Loucy (cell line): Measurements from ENCODE around the gene PTGIS.

Experiments used
- H2AFZ ChIP-seq: fragments of 200-600 bp; sonication (generic); 2 replicates; pipeline ENCODE4 v1.6.0; 2016; ENCODE audit warnings: antibody characterized with exemption, mild to moderate bottlenecking, low read length, moderate library complexity
- H3F3A ChIP-seq: fragments of 200-600 bp; 2 replicates; pipeline ENCODE4 v1.6.0; 2016; ENCODE audit warnings: antibody characterized with exemption, low read depth, mild to moderate bottlenecking
- H3K27me3 ChIP-seq: fragments of 200-600 bp; sonication (generic); 2 replicates; pipeline ENCODE4 v1.6.1; 2014; ENCODE audit warnings: low read length, mild to moderate bottlenecking; ENCODE audit not compliant: insufficient read depth, poor library complexity, severe bottlenecking
- H3K36me3 ChIP-seq: fragments of 200-600 bp; sonication (generic); 2 replicates; pipeline ENCODE4 v1.6.1; 2016; ENCODE audit warnings: low read length; ENCODE audit not compliant: insufficient read depth
- H3K4me1 ChIP-seq: fragments of 200-600 bp; sonication (generic); 2 replicates; pipeline ENCODE4 v1.5.1; 2014; ENCODE audit warnings: low read length, mild to moderate bottlenecking; ENCODE audit not compliant: insufficient read depth, poor library complexity, severe bottlenecking
- H3K4me2 ChIP-seq: fragments of 200-600 bp; sonication (generic); 2 replicates; pipeline ENCODE4 v1.6.0; 2014; ENCODE audit warnings: antibody characterized with exemption, low read length, low read depth, mild to moderate bottlenecking; ENCODE audit not compliant: poor library complexity, severe bottlenecking
- H3K4me3 ChIP-seq: fragments of 200-600 bp; sonication (generic); 2 replicates; pipeline ENCODE4 v1.5.1; 2014; ENCODE audit warnings: low read length, mild to moderate bottlenecking, mixed read lengths; ENCODE audit not compliant: poor library complexity, severe bottlenecking
- H3K79me2 ChIP-seq: fragments of 200-600 bp; sonication (generic); 2 replicates; pipeline ENCODE4 v1.6.1; 2014; ENCODE audit warnings: low read length; ENCODE audit not compliant: insufficient read depth
- H3K9ac ChIP-seq: fragments of 200-600 bp; sonication (generic); 2 replicates; pipeline ENCODE4 v1.6.0; 2014; ENCODE audit warnings: mild to moderate bottlenecking, low read depth, low read length, moderate library complexity; ENCODE audit not compliant: poor library complexity, severe bottlenecking
- H3K9me2 ChIP-seq: fragments of 200-600 bp; sonication (generic); replicated peaks from 2 replicates; pipeline ENCODE4 v1.6.1; 2016; ENCODE audit warnings: low read depth, low read length, mixed read lengths
- H3K9me3 ChIP-seq: fragments of 200-600 bp; sonication (generic); 2 replicates; pipeline ENCODE4 v1.6.1; 2014; ENCODE audit warnings: mild to moderate bottlenecking, antibody characterized with exemption, low read length, low read depth; ENCODE audit not compliant: insufficient read depth
- H4K20me1 ChIP-seq: fragments of 200-600 bp; sonication (generic); 2 replicates; pipeline ENCODE4 v1.6.0; 2014; ENCODE audit warnings: antibody characterized with exemption, low read length, mild to moderate bottlenecking; ENCODE audit not compliant: insufficient read depth, poor library complexity, severe bottlenecking
- CTCF ChIP-seq: fragments of 200-600 bp; sonication (generic); conservative IDR thresholded peaks from 2 replicates; pipeline ENCODE4 v1.5.1; 2014; ENCODE audit warnings: mild to moderate bottlenecking, antibody characterized with exemption, low read length
- EZH2phosphoT487 ChIP-seq: fragments of 200-600 bp; IDR thresholded peaks from 2 replicates; pipeline ENCODE4 v1.6.1; 2018; ENCODE audit warnings: antibody characterized with exemption, mild to moderate bottlenecking, moderate library complexity, borderline replicate concordance

PTGIS gene

DNA sequence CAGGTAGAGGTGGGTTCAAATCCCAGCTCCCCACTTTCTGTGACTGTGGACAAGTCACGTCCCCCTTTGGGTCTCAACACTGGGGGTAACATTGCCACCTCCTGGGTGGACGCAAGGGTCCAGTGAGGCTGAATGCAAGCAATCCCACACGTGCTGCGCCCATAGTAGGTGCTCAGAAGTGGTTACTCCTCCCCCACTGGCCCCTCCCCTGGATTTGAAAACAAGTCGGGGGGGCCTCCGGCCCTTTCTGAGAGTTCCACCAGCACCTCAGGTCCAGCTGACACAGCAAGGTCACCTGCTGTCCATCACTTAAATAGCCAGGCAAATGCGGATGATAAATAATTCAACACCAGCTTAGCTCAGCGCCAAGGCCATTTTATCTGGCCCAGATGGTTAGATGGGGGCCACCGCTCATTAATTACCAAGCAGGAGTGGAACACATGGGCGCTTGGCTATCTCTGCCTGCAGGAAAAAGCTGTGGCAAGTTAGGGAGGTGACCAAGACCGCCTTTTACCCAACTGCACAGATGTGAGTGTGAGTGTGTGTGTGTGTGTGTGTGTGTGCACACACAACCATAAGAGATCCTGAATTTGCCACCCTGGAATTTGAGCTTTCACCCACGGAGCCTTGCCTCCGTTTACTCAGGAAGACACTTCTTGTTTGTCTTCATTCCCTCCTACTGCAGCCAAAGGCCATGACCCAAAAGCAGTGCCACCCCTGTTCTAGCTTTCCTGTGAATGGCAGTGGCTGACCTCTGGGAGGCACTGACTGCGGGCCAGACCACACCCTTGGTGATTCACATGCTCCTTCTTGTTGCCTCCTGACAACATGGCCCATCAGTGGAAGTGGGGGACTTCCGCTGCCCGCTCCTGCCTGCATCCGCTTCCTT is 50.8 kb downstream of the PTGIS start:
- Histone ChIP-seq H3K36me3 (no peaks in the 10 kb centered on the region), H3K9me3 (no peaks in the 10 kb centered on the region), H4K20me1 (no peaks in the 10 kb centered on the region), H3K4me1 (no peaks in the 10 kb centered on the region), H3F3A (no peaks in the 10 kb centered on the region), H3K9me2 (no peaks in the 10 kb centered on the region), H2AFZ (no peak overlapping the region), H3K4me3 (no peak overlapping the region), H3K4me2 (no peak overlapping the region), H3K9ac (no peak overlapping the region), H3K27me3 (peaks cover 5% of the 10 kb centered on the region), H3K79me2 (no peaks in the 10 kb centered on the region)
- TF ChIP-seq CTCF (no peak), EZH2phosphoT487 (no peak)

DNA sequence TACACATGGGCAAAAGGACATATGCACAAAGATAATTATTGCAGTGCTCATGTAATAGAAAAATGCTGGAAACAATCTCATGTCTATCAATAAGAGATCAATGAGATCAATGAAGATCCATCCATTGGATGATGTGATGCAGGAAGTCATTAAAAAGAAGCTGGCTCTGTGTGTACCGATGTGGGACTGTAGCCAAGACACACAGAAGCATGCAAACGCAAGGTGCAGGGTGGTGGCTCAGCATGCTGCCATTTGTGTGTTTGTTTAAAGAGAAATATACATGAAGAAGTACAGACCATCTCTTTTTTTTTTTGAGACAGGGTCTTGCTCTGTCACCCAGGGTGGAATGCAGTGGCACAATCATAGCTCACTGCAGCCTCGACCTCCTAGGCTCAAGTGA is 52.4 kb downstream of the PTGIS start:
- H3K27me3 ChIP-seq, result peaks cover 5% of the 10 kb centered on the region
- no peak overlapping the region for H2AFZ ChIP-seq
- no peaks in the 10 kb centered on the region for H3K9me3 ChIP-seq
- H3K36me3 ChIP-seq, result no peaks in the 10 kb centered on the region
- H3K4me3 ChIP-seq, result no peak overlapping the region
- no peaks in the 10 kb centered on the region for H3K9me2 ChIP-seq
- no peaks in the 10 kb centered on the region for H3K79me2 ChIP-seq
- no peak for TF ChIP-seq CTCF
- TF ChIP-seq EZH2phosphoT487, result no peak
- H4K20me1 ChIP-seq, result no peaks in the 10 kb centered on the region
- no peaks in the 10 kb centered on the region for H3F3A ChIP-seq
- H3K4me1 ChIP-seq, result no peaks in the 10 kb centered on the region
- no peak overlapping the region for H3K9ac ChIP-seq
- no peak overlapping the region for H3K4me2 ChIP-seq

DNA sequence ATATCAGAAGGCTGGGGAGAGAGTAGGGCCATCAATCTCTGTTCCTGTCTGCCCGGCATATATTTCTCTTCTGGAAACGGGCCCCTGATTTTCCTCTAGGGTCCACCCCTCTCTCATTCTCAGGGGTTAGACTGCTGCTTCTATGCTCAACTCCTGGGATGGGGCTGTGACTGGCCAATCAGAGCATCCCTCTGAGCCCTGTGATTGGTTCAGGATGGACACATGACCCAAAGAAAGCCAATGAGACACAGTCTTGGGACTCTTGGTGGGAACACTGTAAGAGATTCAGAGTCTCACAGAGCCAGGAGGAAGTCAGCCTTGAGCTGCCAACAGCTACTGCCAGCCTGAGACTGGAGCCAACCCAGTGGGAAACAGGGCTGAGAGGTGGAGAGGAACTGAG is 54.4 kb downstream of the PTGIS start:
- peaks cover 5% of the 10 kb centered on the region for H3K27me3 ChIP-seq
- no peaks in the 10 kb centered on the region for H3K36me3 ChIP-seq
- no peak overlapping the region for H3K9ac ChIP-seq
- H3K9me2 ChIP-seq, result no peaks in the 10 kb centered on the region
- no peaks in the 10 kb centered on the region for H4K20me1 ChIP-seq
- H3F3A ChIP-seq, result no peaks in the 10 kb centered on the region
- H3K4me3 ChIP-seq, result no peak overlapping the region
- no peak overlapping the region for H3K4me2 ChIP-seq
- TF ChIP-seq CTCF, result no peak
- TF ChIP-seq EZH2phosphoT487, result no peak
- H3K9me3 ChIP-seq, result no peaks in the 10 kb centered on the region
- H2AFZ ChIP-seq, result no peak overlapping the region
- no peaks in the 10 kb centered on the region for H3K4me1 ChIP-seq
- H3K79me2 ChIP-seq, result no peaks in the 10 kb centered on the region
